GM12865 (cell line): ENCODE data around the gene SYT13.

Experiments used
- DNase-seq: peaks from one replicate; pipeline ENCODE4 v3.0.0; 2010; ENCODE audit warnings: low read depth
- H3K4me3 ChIP-seq: 2 replicates; pipeline ENCODE4 v1.5.1; 2011; ENCODE audit warnings: mild to moderate bottlenecking, low read depth, low read length, control low read depth
- CTCF ChIP-seq: IDR thresholded peaks from 2 replicates; pipeline ENCODE4 v1.5.1; 2011; ENCODE audit warnings: low read length, control low read depth, low read depth, inconsistent platforms; ENCODE audit not compliant: insufficient read depth; ENCODE audit errors: missing control alignments

The SYT13 gene

GRCh38 chr11:45229401-45230020 is 56.6 kb downstream of the SYT13 start:
- TF ChIP-seq CTCF, result no peak
- no peak overlapping the region for H3K4me3 ChIP-seq
- no peak for DNase-seq

GRCh38 chr11:45227836-45228235 is 58.3 kb downstream of the SYT13 start:
- no peak for DNase-seq
- no peak overlapping the region for H3K4me3 ChIP-seq
- TF ChIP-seq CTCF, result no peak

GRCh38 chr11:45226901-45227300 is 59.2 kb downstream of the SYT13 start:
- H3K4me3 ChIP-seq, result no peak overlapping the region
- no peak for DNase-seq
- TF ChIP-seq CTCF, result no peak

GRCh38 chr11:45225961-45226871 is 59.9 kb downstream of the SYT13 start:
- TF ChIP-seq CTCF, result no peak
- no peak for DNase-seq
- H3K4me3 ChIP-seq, result no peak overlapping the region

- H3K4me3 ChIP-seq, result no peak overlapping the region
- DNase-seq, result no peak
Measured at GRCh38 chr11:45225277-45225676, 60.9 kb downstream of the SYT13 start.

GRCh38 chr11:45224766-45225165 is 61.4 kb downstream of the SYT13 start:
- H3K4me3 ChIP-seq, result no peak overlapping the region
- TF ChIP-seq CTCF, result no peak
- no peak for DNase-seq

More at GRCh38 chr11:45225277-45225676, 60.9 kb downstream of the SYT13 start:
- no peak for TF ChIP-seq CTCF
